Panc1 (cell line): ENCODE results near the gene TRIOBP.

Experiments used
- CTCF ChIP-seq: fragments of 450-650 bp; IDR thresholded peaks from 2 replicates; pipeline ENCODE4 v1.5.1; 2017; ENCODE audit warnings: mild to moderate bottlenecking
- SIN3A ChIP-seq: IDR thresholded peaks from 2 replicates; pipeline ENCODE4 v1.6.1; 2012; ENCODE audit warnings: low read depth, mild to moderate bottlenecking, low read length, moderate library complexity, borderline replicate concordance; ENCODE audit not compliant: insufficient read depth

GRCh38 chr22:37716708-37717107, 19.9 kb downstream of the TRIOBP start:
- TF ChIP-seq CTCF = no peak
- no peak for TF ChIP-seq SIN3A
